GM23248 (cell line): ENCODE data around the gene SERPINA5.

Experiments
- EZH2 ChIP-seq: fragments of 200-600 bp; sonication (generic); IDR thresholded peaks from 2 replicates; pipeline ENCODE4 v1.6.1; 2018; ENCODE audit warnings: antibody characterized with exemption, mild to moderate bottlenecking; ENCODE audit not compliant: insufficient read depth, poor library complexity, severe bottlenecking
- EZH2phosphoT487 ChIP-seq: fragments of 200-600 bp; sonication (generic); IDR thresholded peaks from 2 replicates; pipeline ENCODE4 v1.6.1; 2018; ENCODE audit warnings: antibody characterized with exemption, moderate library complexity, mild to moderate bottlenecking, low read depth; ENCODE audit not compliant: insufficient read depth

DNA sequence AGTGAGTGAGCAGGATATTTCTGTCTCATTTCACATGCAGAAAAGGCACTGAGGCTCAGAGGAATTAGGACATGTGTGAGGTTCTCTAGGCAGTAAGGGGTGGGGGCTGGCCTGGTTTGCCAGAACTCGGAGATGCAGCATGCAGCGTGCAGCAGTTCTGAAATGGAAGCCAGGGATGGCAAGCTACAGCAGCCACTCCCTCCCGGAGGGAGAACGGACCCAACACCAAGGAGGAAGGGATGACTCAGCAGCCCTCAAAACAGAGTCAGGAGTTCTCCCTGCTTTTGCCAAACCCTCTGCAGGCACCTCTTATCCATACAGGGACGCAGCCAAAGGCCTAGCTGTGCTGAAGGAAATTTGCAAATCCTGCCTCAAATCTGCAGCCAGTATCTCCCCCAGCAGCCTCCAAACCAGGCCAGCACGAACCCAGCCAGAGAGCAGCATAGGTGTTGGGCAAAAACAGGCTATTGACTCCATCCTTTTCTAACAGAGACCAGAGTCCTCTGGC lies 20.7 kb downstream of the SERPINA5 start:
- TF ChIP-seq EZH2 (no peak), EZH2phosphoT487 (no peak)
